Omental fat pad (tissue), 4 donors: ENCODE data around the gene ATG2B. TPM values are rescaled to one million over a fixed set of nuclear protein-coding genes. Genes with fewer than 3 reads are reported as not detected.

Experiments
- ATAC-seq: fragments of 150-250 bp; one replicate; pipeline ENCODE4 v1.9.1; 2016; ENCODE audit warnings: mild to moderate bottlenecking, moderate library complexity; ENCODE audit not compliant: low FRiP score
- DNase-seq: peaks from one replicate; pipeline ENCODE4 v3.0.0-alpha.2; 2019; ENCODE audit warnings: low spot score
- total RNA-seq, 4 donors: library from RNA; depleted of rRNA; stranded (reverse); fragments of >200 nt; gene quantifications; one replicate each; pipeline ENCODE4 v1.1.0, GENCODE V29; 2016
- TF ChIP-seq, protein P1 (sequence below), 3 donors: fragments of 450-650 bp; IDR thresholded peaks; one replicate each; pipeline ENCODE4 v1.5.1; 2016 to 2017; ENCODE audit warnings: antibody characterized with exemption in 3 of 3, mild to moderate bottlenecking in 3 of 3, moderate library complexity in 2 of 3

Gene ATG2B, protein sequence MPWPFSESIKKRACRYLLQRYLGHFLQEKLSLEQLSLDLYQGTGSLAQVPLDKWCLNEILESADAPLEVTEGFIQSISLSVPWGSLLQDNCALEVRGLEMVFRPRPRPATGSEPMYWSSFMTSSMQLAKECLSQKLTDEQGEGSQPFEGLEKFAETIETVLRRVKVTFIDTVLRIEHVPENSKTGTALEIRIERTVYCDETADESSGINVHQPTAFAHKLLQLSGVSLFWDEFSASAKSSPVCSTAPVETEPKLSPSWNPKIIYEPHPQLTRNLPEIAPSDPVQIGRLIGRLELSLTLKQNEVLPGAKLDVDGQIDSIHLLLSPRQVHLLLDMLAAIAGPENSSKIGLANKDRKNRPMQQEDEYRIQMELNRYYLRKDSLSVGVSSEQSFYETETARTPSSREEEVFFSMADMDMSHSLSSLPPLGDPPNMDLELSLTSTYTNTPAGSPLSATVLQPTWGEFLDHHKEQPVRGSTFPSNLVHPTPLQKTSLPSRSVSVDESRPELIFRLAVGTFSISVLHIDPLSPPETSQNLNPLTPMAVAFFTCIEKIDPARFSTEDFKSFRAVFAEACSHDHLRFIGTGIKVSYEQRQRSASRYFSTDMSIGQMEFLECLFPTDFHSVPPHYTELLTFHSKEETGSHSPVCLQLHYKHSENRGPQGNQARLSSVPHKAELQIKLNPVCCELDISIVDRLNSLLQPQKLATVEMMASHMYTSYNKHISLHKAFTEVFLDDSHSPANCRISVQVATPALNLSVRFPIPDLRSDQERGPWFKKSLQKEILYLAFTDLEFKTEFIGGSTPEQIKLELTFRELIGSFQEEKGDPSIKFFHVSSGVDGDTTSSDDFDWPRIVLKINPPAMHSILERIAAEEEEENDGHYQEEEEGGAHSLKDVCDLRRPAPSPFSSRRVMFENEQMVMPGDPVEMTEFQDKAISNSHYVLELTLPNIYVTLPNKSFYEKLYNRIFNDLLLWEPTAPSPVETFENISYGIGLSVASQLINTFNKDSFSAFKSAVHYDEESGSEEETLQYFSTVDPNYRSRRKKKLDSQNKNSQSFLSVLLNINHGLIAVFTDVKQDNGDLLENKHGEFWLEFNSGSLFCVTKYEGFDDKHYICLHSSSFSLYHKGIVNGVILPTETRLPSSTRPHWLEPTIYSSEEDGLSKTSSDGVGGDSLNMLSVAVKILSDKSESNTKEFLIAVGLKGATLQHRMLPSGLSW (N-terminal part only)
- 10 to 100 TPM; 22.9 to 33.1 (median 27.3) TPM for total RNA-seq

DNA sequence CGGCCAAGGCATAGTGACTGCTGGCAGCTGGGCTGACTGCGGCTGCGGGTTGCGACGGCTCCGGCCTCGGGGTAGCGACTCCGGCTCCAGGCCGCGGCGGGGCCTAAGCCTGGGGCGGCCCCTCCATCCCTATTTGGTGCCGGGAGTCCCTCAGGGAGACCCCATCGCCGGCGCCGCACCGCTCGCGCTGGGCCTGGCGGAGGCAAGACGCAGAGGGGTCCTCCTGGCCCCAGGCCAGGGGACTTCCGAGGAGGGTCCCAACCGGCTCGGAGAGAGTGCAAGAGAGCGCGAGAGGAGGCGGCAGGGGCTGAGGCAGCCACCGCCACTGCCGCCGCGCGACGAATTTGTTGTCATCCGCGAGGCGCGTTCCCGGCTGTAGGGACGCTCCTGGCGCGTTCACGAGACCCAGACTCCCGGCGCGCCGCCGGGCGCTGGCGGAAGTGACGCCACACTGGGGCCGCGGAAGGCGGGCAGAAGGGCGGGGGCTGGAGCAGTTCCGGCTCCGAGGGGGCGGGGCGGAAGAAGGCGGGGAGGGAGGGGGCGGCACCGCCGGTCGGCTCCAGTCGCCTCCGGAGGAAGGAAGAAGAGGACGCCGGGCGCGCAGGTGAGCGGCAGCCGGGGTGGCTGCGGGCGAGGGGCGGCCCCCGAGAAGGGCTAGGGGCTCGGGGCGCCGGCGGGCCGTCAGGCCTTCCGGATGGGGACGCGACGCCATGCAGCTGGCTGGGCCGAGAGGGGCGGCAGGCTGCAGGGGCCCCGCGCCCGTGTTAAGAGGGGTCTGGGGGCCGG, at the start of gene ATG2B, which contains the start of gene GSKIP:
Gene ATG2B (minus strand): TSS at position 377 of the 786 bp plus-strand sequence. CDS start 365 bp downstream, at position 12.
Gene GSKIP (plus strand): TSS at position 562 of the 786 bp plus-strand sequence. CDS start 18,722 bp downstream, outside the sequence.
- ATAC-seq (peak; percentile 88), DNase-seq (peak; percentile 81)
- TF ChIP-seq, protein P1, sequence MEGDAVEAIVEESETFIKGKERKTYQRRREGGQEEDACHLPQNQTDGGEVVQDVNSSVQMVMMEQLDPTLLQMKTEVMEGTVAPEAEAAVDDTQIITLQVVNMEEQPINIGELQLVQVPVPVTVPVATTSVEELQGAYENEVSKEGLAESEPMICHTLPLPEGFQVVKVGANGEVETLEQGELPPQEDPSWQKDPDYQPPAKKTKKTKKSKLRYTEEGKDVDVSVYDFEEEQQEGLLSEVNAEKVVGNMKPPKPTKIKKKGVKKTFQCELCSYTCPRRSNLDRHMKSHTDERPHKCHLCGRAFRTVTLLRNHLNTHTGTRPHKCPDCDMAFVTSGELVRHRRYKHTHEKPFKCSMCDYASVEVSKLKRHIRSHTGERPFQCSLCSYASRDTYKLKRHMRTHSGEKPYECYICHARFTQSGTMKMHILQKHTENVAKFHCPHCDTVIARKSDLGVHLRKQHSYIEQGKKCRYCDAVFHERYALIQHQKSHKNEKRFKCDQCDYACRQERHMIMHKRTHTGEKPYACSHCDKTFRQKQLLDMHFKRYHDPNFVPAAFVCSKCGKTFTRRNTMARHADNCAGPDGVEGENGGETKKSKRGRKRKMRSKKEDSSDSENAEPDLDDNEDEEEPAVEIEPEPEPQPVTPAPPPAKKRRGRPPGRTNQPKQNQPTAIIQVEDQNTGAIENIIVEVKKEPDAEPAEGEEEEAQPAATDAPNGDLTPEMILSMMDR (IDR thresholded peaks at IDR 0.05): no peak

DNA sequence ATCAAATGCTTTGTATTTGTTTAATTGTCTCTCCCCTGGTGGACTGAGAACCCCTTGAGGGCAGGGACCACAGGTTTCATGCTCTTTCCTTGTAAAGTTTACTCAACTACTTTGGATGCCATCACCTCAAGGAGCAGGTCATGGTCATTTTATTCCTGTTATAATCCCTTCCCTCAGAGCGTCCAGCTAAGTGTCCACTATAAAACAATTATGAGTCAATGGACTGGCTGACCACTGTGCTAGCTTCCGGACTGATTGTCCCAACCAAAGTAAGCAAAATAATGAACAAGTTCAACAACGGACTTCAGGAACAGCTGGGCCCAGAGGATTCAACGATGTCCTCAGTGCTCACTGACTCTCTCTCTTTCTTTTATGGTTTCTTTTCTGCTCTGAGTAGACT, 47.0 kb upstream of the ATG2B start:
- TF ChIP-seq, protein P1 (IDR thresholded peaks at IDR 0.05): no peak
- ATAC-seq: no peak
- no peak for DNase-seq

DNA sequence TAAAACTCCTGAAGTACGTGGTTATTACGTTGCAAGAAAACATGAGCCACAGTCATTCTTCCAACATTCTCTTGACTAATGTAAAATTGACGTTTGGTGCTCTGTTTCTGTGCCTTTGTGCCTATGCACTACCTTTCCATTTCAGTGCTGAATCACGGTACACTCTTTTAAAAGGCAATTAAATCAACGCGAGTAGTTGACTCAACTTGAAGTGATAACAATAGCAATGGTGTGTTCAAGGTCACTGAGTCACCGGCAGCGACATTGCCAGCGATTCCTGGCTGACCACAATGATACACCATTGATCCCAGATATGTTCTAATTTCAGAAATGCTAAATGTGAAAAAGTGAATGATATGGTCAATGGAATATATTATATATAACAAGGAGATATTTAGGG, 46.6 kb upstream of the ATG2B start:
- DNase-seq: no peak
- TF ChIP-seq, protein P1 (IDR thresholded peaks at IDR 0.05): no peak
- no peak for ATAC-seq

DNA sequence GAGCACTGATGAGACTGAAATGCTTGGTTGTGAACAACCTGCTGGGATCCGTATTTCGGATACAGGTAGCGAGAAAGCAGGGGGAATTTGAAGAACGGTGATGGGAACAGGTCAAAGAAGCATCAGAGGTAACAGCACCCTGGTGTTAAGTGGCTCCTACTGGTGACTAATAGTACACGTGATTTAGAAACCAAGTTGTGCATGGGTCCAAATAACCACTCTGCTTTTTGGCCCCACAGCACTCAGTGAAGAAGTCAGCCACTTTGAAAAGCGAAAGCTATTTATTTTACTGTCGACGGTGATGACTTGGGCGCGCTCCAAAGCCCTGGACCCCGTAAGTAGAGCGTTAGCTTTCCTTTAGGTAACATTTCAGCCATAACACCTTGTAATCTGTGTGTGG, 45.5 kb upstream of the ATG2B start:
- no peak for DNase-seq

DNA sequence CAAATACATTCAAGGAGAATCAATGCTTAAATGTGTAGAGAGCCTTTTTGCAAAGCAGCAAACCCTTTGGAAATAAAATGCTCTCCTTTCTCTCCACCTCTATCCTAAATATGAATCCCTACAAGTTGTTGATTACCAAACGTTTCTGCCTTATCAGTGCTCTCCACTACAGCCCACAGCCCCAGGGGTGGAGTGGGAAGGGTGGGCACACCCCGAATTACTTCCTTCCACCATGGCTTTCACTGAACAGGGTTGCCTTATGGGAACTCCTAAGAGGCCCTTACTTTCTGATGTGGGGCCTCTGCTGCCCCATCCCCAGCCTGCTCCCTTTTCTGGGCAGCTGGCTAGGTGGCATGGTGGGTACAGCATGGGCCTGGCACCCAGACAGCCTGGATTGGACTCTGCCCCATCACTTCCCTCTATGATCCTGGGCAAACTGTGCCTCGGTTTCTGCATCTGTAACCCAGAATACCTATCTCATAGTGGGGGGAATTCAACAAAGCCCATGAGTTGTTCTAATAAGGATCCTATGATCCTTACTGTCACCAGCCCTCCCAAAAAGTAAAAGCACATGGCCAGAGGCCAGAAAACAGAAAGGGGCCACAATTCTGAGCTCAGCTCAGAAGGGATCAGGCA, 44.9 kb upstream of the ATG2B start:
- ATAC-seq (no peak), DNase-seq (no peak)
- TF ChIP-seq, protein P1 (IDR thresholded peaks at IDR 0.05): no peak

More for the DNA sequence above, 45.5 kb upstream of the ATG2B start:
- no peak for ATAC-seq
- TF ChIP-seq, protein P1 (IDR thresholded peaks at IDR 0.05): no peak
